Measurements from ENCODE around the gene DCPS.

DNA sequence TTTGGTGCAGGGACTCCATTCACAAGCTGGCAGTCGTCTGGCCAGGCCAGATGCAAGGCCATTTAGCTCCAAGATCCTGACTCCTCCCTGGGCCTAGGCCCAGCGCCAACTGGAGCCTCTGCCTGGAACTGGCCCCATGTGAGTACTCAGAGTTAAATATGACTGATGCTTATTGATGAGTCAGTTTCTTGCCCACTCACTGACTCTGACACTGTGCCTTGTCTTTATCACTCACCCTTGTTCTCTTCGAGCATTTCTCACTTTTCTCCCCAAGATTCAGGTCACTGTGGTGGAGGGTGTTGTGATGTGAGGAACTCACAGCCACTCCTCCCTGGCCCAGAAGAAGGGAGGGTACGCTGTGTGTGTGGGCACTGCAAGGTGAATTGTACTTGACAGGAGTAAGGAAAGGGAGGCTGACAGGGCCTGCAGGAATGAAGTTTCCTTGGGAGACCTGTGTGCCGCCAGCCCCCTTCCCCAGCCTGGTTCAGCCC lies 28.4 kb downstream of the DCPS start:
- TF ChIP-seq GATA2 (IDR thresholded peaks at IDR 0.05; ENCODE audit: low read depth, low read length), result no peak
- TF ChIP-seq GATA3 (IDR thresholded peaks at IDR 0.05; ENCODE audit: low read depth, low read length), result no peak
